RWPE2 (cell line): ENCODE results near the gene NKX2-3.

Experiments
- ATAC-seq: fragments of 200-7000 bp; cut with Tn5 transposase; 3 replicates; pipeline ENCODE4 v1.9.1; 2021; ENCODE audit warnings: low read depth
- DNase-seq: peaks from one replicate; pipeline ENCODE4 v3.0.0-alpha.2; 2020; ENCODE audit warnings: low spot score
- H3K27ac ChIP-seq: fragments of 450-650 bp; 2 replicates; pipeline ENCODE4 v1.5.1; 2017; ENCODE audit warnings: mild to moderate bottlenecking; ENCODE audit not compliant: poor library complexity, severe bottlenecking
- H3K27me3 ChIP-seq: fragments of 250-450 bp; sonication (Bioruptor Pico); 2 replicates; pipeline ENCODE4 v1.5.1; 2021; ENCODE audit warnings: mild to moderate bottlenecking, moderate library complexity; ENCODE audit not compliant: insufficient read depth, poor library complexity, severe bottlenecking
- H3K36me3 ChIP-seq: fragments of 250-450 bp; sonication (Bioruptor Pico); 2 replicates; pipeline ENCODE4 v1.5.1; 2020; ENCODE audit warnings: low read depth, mild to moderate bottlenecking, moderate library complexity
- H3K4me1 ChIP-seq: fragments of 250-450 bp; sonication (Bioruptor Pico); 2 replicates; pipeline ENCODE4 v1.5.1; 2021; ENCODE audit warnings: mild to moderate bottlenecking, moderate library complexity; ENCODE audit not compliant: insufficient read depth, poor library complexity, severe bottlenecking
- H3K4me3 ChIP-seq: fragments of 250-450 bp; sonication (Bioruptor Pico); 2 replicates; pipeline ENCODE4 v1.5.1; 2021; ENCODE audit warnings: mild to moderate bottlenecking, moderate library complexity; ENCODE audit not compliant: severe bottlenecking
- H3K9me3 ChIP-seq: fragments of 250-450 bp; sonication (Bioruptor Pico); 2 replicates; pipeline ENCODE4 v1.5.1; 2021; ENCODE audit warnings: mild to moderate bottlenecking, moderate library complexity; ENCODE audit not compliant: severe bottlenecking
- TF ChIP-seq, protein P1 (sequence below): fragments of 450-650 bp; IDR thresholded peaks from one replicate; pipeline ENCODE4 v1.5.1; 2017; ENCODE audit warnings: mild to moderate bottlenecking, moderate library complexity; ENCODE audit not compliant: poor library complexity, severe bottlenecking

NKX2-3 gene

DNA sequence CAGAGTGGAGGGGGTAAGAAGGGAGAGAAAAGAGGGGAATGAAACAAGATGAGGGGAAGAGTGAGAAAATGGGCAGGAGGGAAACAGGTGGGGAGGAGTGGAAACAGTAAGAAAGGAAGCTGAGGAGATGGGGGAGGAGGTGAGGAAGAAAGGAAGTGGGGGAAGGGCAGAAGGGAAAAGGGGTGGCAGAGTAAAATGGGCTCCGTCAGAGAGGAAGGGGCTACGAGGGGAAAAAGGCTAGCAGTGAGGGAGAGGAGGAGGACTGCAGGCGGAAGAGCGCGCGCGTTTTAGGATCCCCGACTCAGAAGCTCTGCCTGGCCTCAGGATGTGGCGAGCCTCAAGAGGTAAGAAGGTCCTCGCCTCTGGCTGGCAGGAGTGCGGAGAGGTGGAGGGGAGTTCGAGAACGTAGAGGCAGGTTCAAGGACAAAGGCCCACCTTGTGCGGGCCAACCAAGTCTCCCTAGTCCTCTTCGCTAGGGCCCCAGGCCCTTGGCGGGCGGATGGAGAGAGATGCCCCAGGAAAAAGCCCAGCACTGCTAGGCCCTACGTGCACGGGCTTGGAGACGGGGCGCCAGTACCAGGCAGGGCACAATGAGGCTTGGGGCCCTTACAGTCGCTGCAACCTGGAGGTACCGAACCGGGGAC is 5.8 kb upstream of the NKX2-3 start:
- Histone ChIP-seq H3K27ac (no peak overlapping the region), H3K27me3 (peaks cover 97% of the 10 kb centered on the region), H3K36me3 (no peaks in the 10 kb centered on the region), H3K9me3 (no peaks in the 10 kb centered on the region), H3K4me3 (no peak overlapping the region), H3K4me1 (no peaks in the 10 kb centered on the region)
- DNase-seq (no peak), ATAC-seq (no peak)
- TF ChIP-seq, protein P1, sequence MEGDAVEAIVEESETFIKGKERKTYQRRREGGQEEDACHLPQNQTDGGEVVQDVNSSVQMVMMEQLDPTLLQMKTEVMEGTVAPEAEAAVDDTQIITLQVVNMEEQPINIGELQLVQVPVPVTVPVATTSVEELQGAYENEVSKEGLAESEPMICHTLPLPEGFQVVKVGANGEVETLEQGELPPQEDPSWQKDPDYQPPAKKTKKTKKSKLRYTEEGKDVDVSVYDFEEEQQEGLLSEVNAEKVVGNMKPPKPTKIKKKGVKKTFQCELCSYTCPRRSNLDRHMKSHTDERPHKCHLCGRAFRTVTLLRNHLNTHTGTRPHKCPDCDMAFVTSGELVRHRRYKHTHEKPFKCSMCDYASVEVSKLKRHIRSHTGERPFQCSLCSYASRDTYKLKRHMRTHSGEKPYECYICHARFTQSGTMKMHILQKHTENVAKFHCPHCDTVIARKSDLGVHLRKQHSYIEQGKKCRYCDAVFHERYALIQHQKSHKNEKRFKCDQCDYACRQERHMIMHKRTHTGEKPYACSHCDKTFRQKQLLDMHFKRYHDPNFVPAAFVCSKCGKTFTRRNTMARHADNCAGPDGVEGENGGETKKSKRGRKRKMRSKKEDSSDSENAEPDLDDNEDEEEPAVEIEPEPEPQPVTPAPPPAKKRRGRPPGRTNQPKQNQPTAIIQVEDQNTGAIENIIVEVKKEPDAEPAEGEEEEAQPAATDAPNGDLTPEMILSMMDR: no peak

DNA sequence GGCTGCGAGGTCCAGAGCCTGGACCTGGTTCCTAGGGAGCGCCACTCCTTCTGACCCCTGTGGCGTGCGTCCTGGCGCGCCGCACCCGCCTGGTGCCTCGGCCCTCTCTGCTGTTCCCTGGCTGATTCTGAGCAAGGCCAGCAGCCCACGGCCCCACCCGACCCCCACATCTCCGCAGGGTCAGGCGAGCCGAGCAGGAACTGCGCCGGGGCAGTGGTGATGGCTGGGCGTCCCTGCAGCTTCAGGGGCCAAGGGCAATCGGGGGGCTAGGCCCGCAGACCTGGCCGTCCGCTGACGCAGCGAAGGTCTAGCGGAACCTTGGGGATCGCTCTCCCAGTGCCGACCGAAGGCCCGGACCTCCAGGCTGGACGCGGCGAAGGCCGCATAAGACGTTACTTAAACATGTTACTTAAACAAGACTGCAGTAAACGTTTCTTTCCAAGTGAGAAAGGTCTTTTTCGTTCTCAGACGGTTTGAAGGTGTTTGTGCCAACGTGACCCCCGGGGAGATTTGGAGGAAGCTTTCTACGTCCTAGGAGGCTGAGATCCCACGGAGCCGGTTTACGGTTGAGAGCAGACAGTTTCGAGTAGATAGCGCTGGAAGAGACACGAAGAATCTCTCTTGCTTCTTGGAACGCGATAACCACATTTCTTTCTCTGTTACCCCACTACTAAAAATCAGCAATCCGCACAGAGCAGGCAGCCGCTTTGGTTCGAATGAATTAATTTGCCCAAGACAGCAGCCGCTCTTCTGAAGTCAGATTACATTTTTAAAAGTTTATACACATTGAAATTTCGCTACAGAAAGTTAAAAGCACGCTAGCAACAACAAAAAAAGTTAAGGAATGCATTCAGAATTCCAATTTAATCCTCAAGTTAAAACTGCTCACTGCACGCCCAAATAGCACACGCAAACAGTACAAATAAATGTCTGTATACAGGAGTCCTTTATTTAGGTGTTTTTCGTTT is 4.9 kb upstream of the NKX2-3 start:
- ATAC-seq: no peak
- H3K27ac ChIP-seq: no peak overlapping the region
- no peaks in the 10 kb centered on the region for H3K4me1 ChIP-seq
- TF ChIP-seq, protein P1: no peak
- no peak overlapping the region for H3K4me3 ChIP-seq
- no peak for DNase-seq
- H3K9me3 ChIP-seq: no peaks in the 10 kb centered on the region
- peaks cover 97% of the 10 kb centered on the region for H3K27me3 ChIP-seq
- H3K36me3 ChIP-seq: no peaks in the 10 kb centered on the region

- DNase-seq (no peak), ATAC-seq (no peak)
- Histone ChIP-seq H3K4me1 (no peaks in the 10 kb centered on the region), H3K36me3 (no peaks in the 10 kb centered on the region), H3K27ac (no peak overlapping the region), H3K27me3 (peaks cover 97% of the 10 kb centered on the region), H3K9me3 (no peaks in the 10 kb centered on the region), H3K4me3 (no peak overlapping the region)
- TF ChIP-seq, protein P1: no peak
These were observed 4.0 kb upstream of the NKX2-3 start for GRCh38 chr10:99528494-99529441.

- Histone ChIP-seq H3K4me3 (no peak overlapping the region), H3K36me3 (no peaks in the 10 kb centered on the region), H3K27me3 (peaks cover 97% of the 10 kb centered on the region), H3K9me3 (no peaks in the 10 kb centered on the region), H3K4me1 (no peaks in the 10 kb centered on the region), H3K27ac (no peak overlapping the region)
- no peak for DNase-seq
- TF ChIP-seq, protein P1: no peak
- no peak for ATAC-seq
These were observed 3.1 kb upstream of the NKX2-3 start for GRCh38 chr10:99529591-99530107.
